ENCODE results near the gene ETV6.

DNA sequence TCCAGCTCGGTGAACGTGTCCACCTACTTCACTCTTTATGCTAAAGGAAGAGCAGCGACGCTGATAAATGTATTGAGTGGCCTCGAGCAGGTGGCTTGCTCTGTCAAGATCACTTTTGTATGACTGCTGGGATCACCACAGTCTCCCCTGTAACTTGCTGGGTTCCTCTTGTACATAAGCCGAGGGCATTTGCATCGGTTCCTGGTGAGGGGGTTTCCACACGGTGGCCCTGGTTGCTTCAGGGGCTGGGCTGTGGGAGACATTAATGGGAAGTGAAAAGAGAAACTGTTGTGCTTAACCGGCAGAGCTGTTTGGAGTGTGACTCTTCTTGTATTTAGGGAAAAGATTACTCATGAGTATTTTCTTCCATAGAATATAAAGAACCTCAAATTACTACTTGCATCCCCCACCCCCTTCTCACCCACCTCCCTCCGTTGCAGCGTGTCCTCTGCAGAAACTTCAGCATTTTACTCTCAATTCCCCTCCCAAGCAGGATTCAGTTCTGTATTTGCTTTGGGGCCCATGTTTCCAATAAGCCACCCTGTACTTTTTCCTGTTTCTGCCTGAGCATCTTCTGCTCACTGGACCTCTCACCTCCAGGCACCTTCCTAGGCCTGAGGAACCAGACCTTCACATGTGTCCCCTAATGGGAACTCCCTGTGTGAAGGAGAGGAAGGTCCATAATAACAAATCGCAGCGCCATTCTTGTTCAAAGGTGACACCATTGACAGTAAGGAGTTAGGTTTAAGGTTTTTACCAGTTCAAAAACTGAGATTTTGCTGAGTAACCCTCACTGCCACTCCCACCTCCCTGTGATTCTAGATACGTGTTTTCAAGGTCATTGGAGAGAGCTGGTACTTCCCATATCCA is 187.0 kb downstream of the ETV6 start:
- TF ChIP-seq, protein P1, sequence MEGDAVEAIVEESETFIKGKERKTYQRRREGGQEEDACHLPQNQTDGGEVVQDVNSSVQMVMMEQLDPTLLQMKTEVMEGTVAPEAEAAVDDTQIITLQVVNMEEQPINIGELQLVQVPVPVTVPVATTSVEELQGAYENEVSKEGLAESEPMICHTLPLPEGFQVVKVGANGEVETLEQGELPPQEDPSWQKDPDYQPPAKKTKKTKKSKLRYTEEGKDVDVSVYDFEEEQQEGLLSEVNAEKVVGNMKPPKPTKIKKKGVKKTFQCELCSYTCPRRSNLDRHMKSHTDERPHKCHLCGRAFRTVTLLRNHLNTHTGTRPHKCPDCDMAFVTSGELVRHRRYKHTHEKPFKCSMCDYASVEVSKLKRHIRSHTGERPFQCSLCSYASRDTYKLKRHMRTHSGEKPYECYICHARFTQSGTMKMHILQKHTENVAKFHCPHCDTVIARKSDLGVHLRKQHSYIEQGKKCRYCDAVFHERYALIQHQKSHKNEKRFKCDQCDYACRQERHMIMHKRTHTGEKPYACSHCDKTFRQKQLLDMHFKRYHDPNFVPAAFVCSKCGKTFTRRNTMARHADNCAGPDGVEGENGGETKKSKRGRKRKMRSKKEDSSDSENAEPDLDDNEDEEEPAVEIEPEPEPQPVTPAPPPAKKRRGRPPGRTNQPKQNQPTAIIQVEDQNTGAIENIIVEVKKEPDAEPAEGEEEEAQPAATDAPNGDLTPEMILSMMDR (IDR thresholded peaks at IDR 0.05): no peak
- no peak for TF ChIP-seq POLR2A (IDR thresholded peaks at IDR 0.05)

All from lower leg skin (tissue), 3 donors.